K562 (cell line): ENCODE measurements around the gene KIF27.
"Not testable (repeated sequence)": the region's sequence is repeated elsewhere in the genome, so short reads cannot be mapped to it uniquely, and the experiment has no call there.

ENCODE experiments used
- CBX5 ChIP-seq: IDR thresholded peaks from 2 replicates; pipeline ENCODE4 v1.6.1; 2014; ENCODE audit warnings: low read depth, borderline replicate concordance
- CSDE1 ChIP-seq, 2 experiments: fragments of 450-650 bp; IDR thresholded peaks; 2 replicates each; pipeline ENCODE4 v1.6.1; 2016; ENCODE audit warnings: mild to moderate bottlenecking in 1 of 2
- CTCF ChIP-seq, 3 experiments: IDR thresholded peaks in 2 of 3; conservative IDR thresholded peaks in 1 of 3; 2 replicates each; pipeline ENCODE4 v1.5.1; 2011 to 2012; ENCODE audit warnings: low read length in 3 of 3, mild to moderate bottlenecking in 3 of 3, control low read depth in 2 of 3, improper control_type of control experiment in 1 of 3, inconsistent platforms in 1 of 3, low read depth in 1 of 3, mixed read lengths in 1 of 3, moderate library complexity in 1 of 3; ENCODE audit not compliant: insufficient read depth in 2 of 3
- ESRRA ChIP-seq: fragments of 450-650 bp; IDR thresholded peaks from 2 replicates; pipeline ENCODE4 v1.6.1; 2014; ENCODE audit warnings: low read depth, mild to moderate bottlenecking, moderate library complexity, borderline replicate concordance
- GMEB1 ChIP-seq: fragments of 250-450 bp; sonication (Bioruptor Pico); IDR thresholded peaks from 2 replicates; pipeline ENCODE4 v1.4.0; 2020; ENCODE audit warnings: mild to moderate bottlenecking
- HDAC8 ChIP-seq: fragments of 450-650 bp; IDR thresholded peaks from 2 replicates; pipeline ENCODE4 v1.6.1; 2016; ENCODE audit warnings: mild to moderate bottlenecking, missing genetic modification characterization, moderate library complexity, missing compliant biosample characterization
- PHF8 ChIP-seq: fragments of 200-600 bp; sonication (generic); IDR thresholded peaks from 2 replicates; pipeline ENCODE4 v1.6.1; 2012; ENCODE audit warnings: mixed run types, mild to moderate bottlenecking, inconsistent platforms, low read length, moderate library complexity, borderline replicate concordance
- RAD21 ChIP-seq, 2 experiments: fragments of 250-450 bp in 1 of 2; fragments of 450-650 bp in 1 of 2; sonication (Bioruptor Pico) in 1 of 2; formaldehyde crosslinking in 1 of 2; IDR thresholded peaks in 1 of 2; conservative IDR thresholded peaks in 1 of 2; 2 replicates each; pipeline versions ENCODE4 v1.4.0 to v1.8.0; 2020 to 2022; ENCODE audit warnings: mild to moderate bottlenecking in 2 of 2, moderate library complexity in 1 of 2
- SMAD4 ChIP-seq: fragments of 250-450 bp; sonication (Bioruptor Pico); conservative IDR thresholded peaks from 2 replicates; pipeline ENCODE4 v1.8.0; 2021; ENCODE audit warnings: inconsistent platforms, mild to moderate bottlenecking, moderate library complexity
- ZNF274 ChIP-seq: IDR thresholded peaks from 2 replicates; pipeline ENCODE4 v1.6.1; 2011; ENCODE audit warnings: low read depth, mild to moderate bottlenecking, low read length, moderate library complexity, borderline replicate concordance
- ZNF57 ChIP-seq: fragments of 450-650 bp; formaldehyde crosslinking; IDR thresholded peaks from 2 replicates; pipeline ENCODE4 v1.4.0; 2020; ENCODE audit warnings: mild to moderate bottlenecking, moderate library complexity
- ZNF76 ChIP-seq: fragments of 250-450 bp; sonication (Bioruptor Pico); IDR thresholded peaks from 2 replicates; pipeline ENCODE4 v1.4.0; 2020; ENCODE audit warnings: mild to moderate bottlenecking, moderate library complexity, borderline replicate concordance
- TF ChIP-seq, protein P1 (sequence below): fragments of 450-650 bp; IDR thresholded peaks from 2 replicates; pipeline ENCODE4 v1.6.1; 2016; ENCODE audit warnings: low read depth
- TF ChIP-seq, protein P2 (sequence below): fragments of 450-650 bp; IDR thresholded peaks from 2 replicates; pipeline ENCODE4 v1.7.0; 2016; ENCODE audit warnings: borderline replicate concordance

- TF ChIP-seq SMAD4 (CRISPR knock-in tag); CTCF (IDR thresholded peaks at IDR 0.05 in 2 of 3, conservative IDR thresholded peaks at IDR 0.05 in 1 of 3; ENCODE audit: insufficient read depth in 2 of 3, low read depth in 1 of 3, low read length in 3 of 3); HDAC8 (tag); PHF8; ESRRA; ZNF57 (CRISPR knock-in tag); CSDE1 (IDR thresholded peaks at IDR 0.05); ZNF274; CBX5; ZNF76 (CRISPR knock-in tag); GMEB1 (CRISPR knock-in tag): not testable (repeated sequence)
- TF ChIP-seq, protein P1, sequence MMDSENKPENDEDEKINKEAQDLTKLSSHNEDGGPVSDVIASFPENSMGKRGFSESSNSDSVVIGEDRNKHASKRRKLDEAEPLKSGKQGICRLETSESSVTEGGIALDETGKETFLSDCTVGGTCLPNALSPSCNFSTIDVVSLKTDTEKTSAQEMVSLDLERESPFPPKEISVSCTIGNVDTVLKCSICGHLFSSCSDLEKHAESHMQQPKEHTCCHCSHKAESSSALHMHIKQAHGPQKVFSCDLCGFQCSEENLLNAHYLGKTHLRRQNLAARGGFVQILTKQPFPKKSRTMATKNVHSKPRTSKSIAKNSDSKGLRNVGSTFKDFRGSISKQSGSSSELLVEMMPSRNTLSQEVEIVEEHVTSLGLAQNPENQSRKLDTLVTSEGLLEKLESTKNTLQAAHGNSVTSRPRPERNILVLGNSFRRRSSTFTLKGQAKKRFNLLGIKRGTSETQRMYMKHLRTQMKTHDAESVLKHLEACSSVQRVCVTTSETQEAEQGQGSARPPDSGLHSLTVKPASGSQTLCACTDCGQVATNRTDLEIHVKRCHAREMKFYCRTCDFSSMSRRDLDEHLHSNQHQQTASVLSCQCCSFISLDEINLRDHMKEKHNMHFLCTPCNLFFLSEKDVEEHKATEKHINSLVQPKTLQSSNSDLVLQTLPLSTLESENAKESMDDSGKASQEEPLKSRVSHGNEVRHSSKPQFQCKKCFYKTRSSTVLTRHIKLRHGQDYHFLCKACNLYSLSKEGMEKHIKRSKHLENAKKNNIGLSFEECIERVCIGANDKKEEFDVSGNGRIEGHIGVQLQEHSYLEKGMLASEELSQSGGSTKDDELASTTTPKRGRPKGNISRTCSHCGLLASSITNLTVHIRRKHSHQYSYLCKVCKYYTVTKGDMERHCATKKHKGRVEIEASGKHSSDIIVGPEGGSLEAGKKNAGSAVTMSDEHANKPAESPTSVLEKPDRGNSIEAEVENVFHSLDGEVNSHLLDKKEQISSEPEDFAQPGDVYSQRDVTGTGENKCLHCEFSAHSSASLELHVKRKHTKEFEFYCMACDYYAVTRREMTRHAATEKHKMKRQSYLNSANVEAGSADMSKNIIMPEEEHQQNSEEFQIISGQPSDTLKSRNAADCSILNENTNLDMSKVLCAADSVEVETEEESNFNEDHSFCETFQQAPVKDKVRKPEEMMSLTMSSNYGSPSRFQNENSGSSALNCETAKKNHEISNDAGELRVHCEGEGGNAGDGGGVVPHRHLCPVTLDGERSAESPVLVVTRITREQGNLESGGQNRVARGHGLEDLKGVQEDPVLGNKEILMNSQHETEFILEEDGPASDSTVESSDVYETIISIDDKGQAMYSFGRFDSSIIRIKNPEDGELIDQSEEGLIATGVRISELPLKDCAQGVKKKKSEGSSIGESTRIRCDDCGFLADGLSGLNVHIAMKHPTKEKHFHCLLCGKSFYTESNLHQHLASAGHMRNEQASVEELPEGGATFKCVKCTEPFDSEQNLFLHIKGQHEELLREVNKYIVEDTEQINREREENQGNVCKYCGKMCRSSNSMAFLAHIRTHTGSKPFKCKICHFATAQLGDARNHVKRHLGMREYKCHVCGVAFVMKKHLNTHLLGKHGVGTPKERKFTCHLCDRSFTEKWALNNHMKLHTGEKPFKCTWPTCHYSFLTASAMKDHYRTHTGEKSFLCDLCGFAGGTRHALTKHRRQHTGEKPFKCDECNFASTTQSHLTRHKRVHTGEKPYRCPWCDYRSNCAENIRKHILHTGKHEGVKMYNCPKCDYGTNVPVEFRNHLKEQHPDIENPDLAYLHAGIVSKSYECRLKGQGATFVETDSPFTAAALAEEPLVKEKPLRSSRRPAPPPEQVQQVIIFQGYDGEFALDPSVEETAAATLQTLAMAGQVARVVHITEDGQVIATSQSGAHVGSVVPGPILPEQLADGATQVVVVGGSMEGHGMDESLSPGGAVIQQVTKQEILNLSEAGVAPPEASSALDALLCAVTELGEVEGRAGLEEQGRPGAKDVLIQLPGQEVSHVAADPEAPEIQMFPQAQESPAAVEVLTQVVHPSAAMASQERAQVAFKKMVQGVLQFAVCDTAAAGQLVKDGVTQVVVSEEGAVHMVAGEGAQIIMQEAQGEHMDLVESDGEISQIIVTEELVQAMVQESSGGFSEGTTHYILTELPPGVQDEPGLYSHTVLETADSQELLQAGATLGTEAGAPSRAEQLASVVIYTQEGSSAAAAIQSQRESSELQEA, result not testable (repeated sequence)
- TF ChIP-seq, protein P2, sequence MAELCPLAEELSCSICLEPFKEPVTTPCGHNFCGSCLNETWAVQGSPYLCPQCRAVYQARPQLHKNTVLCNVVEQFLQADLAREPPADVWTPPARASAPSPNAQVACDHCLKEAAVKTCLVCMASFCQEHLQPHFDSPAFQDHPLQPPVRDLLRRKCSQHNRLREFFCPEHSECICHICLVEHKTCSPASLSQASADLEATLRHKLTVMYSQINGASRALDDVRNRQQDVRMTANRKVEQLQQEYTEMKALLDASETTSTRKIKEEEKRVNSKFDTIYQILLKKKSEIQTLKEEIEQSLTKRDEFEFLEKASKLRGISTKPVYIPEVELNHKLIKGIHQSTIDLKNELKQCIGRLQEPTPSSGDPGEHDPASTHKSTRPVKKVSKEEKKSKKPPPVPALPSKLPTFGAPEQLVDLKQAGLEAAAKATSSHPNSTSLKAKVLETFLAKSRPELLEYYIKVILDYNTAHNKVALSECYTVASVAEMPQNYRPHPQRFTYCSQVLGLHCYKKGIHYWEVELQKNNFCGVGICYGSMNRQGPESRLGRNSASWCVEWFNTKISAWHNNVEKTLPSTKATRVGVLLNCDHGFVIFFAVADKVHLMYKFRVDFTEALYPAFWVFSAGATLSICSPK, result not testable (repeated sequence)
- TF ChIP-seq RAD21 (CRISPR knock-in tag; conservative IDR thresholded peaks at IDR 0.05 in 1 of 2, IDR thresholded peaks at IDR 0.05 in 1 of 2), result peak in 1 of 2 experiments; percentile 18; a peak in 1 of 4 replicates
Measured at GRCh38 chr9:83837070-83837643, 84.1 kb downstream of the KIF27 start.
